Karpas-422 (cell line): Measurements from ENCODE around the gene VEZT. TPM values are rescaled to one million over a fixed set of nuclear protein-coding genes. Genes with fewer than 3 reads are reported as not detected.

Experiments used
- DNase-seq: peaks from one replicate; pipeline ENCODE4 v3.0.0-alpha.2; 2015
- H2AFZ ChIP-seq: fragments of 200-600 bp; sonication (generic); 2 replicates; pipeline ENCODE4 v1.6.1; 2014; ENCODE audit warnings: antibody characterized with exemption, low read length, mixed read lengths
- H3K27ac ChIP-seq: fragments of 200-600 bp; sonication (generic); 2 replicates; pipeline ENCODE4 v1.5.1; 2014; ENCODE audit warnings: mild to moderate bottlenecking, low read length, moderate library complexity
- H3K27me3 ChIP-seq: fragments of 200-600 bp; sonication (generic); 2 replicates; pipeline ENCODE4 v1.6.1; 2014; ENCODE audit warnings: low read length, mixed read lengths
- H3K36me3 ChIP-seq: fragments of 200-600 bp; sonication (generic); 2 replicates; pipeline ENCODE4 v1.6.1; 2014; ENCODE audit warnings: low read length, mixed read lengths; ENCODE audit not compliant: insufficient read depth
- H3K4me1 ChIP-seq: fragments of 200-600 bp; sonication (generic); 2 replicates; pipeline ENCODE4 v1.6.1; 2014; ENCODE audit warnings: mild to moderate bottlenecking, low read length, mixed read lengths
- H3K4me2 ChIP-seq: fragments of 200-600 bp; sonication (generic); 2 replicates; pipeline ENCODE4 v1.6.1; 2014; ENCODE audit warnings: low read length, low read depth, mild to moderate bottlenecking; ENCODE audit not compliant: poor library complexity, severe bottlenecking
- H3K4me3 ChIP-seq: fragments of 200-600 bp; sonication (generic); 2 replicates; pipeline ENCODE4 v1.5.1; 2014; ENCODE audit warnings: mild to moderate bottlenecking, antibody characterized with exemption, low read length, mixed read lengths
- H3K79me2 ChIP-seq: fragments of 200-600 bp; sonication (generic); 2 replicates; pipeline ENCODE4 v1.6.1; 2014; ENCODE audit warnings: mild to moderate bottlenecking, low read length, mixed read lengths
- H3K9ac ChIP-seq: fragments of 200-600 bp; sonication (generic); 2 replicates; pipeline ENCODE4 v1.6.0; 2014; ENCODE audit warnings: low read length
- H3K9me2 ChIP-seq: fragments of 200-600 bp; sonication (generic), shearing (Covaris generic); replicated peaks from 2 replicates; pipeline ENCODE4 v1.6.0; 2014; ENCODE audit warnings: mild to moderate bottlenecking, low read length, moderate library complexity; ENCODE audit not compliant: insufficient read depth
- H3K9me3 ChIP-seq: fragments of 300-700, 200-600 bp; sonication (generic); 2 replicates; pipeline ENCODE4 v1.6.1; 2014; ENCODE audit warnings: low read length, mixed read lengths
- H4K20me1 ChIP-seq: fragments of 200-600 bp; sonication (generic); 2 replicates; pipeline ENCODE4 v1.6.1; 2014; ENCODE audit warnings: mild to moderate bottlenecking, antibody characterized with exemption, low read length, low read depth; ENCODE audit not compliant: insufficient read depth
- total RNA-seq: library from RNA; depleted of rRNA; stranded (reverse); fragments of >200 nt; shearing (Covaris generic); gene quantifications from 2 replicates; pipeline ENCODE4 v1.2.3, GENCODE V29; 2014; ENCODE audit warnings: low replicate concordance

Gene VEZT
- total RNA-seq, 1 experiment from 2014 or later = 169 TPM

DNA sequence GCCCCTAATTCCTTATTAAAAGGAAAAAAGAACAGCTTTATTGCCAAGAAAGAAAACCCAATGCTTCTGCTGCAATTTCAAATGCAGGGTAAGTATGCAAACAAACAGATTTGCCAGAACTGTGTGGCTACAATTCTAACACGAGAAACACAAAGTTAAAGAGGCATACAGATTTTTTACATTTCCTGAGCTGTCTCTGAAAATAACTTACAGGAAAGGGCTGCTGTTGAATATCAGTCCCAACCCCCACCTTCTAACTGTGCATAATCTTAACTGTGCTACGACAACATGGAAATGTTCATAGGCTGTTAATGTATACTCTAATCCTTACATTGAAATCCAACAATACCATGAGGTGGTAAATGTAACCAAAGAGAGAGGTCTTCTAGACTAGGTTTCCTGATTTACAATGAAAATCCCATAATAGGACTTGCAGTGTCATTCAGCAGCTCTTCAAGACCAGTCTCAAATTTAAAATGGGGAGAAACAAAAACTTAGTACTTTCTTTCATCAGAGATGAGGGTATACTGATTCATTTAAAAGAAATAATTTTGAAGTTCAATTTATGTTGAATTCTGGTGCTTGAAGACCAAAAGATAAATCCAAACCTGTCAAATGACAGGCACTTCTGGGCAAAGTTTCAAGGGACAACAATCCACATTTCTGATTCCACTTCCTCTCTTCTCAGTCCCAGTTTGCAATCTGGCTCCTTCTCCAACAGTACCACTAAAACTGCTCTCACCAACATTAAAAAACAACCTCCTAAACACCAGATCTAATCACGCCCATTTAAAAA, 14.7 kb upstream of the VEZT start:
- Histone ChIP-seq H3K79me2 (peaks cover 98% of the 10 kb centered on the region), H3K4me2 (peak overlapping the region; percentile 45), H3K4me1 (peaks cover 79% of the 10 kb centered on the region), H3K9me3 (no peaks in the 10 kb centered on the region), H3K9me2 (no peaks in the 10 kb centered on the region), H4K20me1 (no peaks in the 10 kb centered on the region), H2AFZ (no peak overlapping the region), H3K9ac (no peak overlapping the region), H3K4me3 (no peak overlapping the region), H3K27ac (peak overlapping the region; percentile 69), H3K27me3 (no peaks in the 10 kb centered on the region), H3K36me3 (peaks cover 39% of the 10 kb centered on the region)
- DNase-seq = no peak

DNA sequence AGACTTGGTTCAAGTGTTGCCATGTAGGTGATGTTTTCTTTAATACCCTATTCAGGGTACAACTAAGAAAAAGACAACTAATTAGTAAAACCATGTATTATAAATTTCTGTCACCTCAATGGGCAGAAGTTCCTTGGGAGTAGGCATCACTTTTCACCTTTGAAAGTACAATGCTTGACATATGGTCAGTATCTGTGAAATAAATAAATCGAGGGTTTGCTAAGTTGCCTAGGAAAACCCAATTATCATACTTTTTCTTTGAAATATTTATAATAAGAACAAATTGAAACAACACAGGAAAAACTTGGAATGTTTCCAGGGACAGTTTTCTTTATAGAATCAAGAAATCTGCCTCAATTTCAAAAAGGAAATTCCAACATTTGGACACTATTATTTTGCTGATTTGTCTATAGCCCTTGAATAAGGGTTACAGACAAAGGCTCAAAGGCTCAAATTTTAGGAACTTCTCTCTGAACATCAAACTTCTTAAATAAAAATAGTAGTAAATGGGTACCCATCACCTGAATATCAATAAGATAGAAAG, 14.0 kb upstream of the VEZT start:
- Histone ChIP-seq H4K20me1 (no peaks in the 10 kb centered on the region), H3K27ac (peak overlapping the region; percentile 69), H3K27me3 (no peaks in the 10 kb centered on the region), H3K36me3 (peaks cover 41% of the 10 kb centered on the region), H3K9me2 (no peaks in the 10 kb centered on the region), H3K79me2 (peaks cover 97% of the 10 kb centered on the region), H3K9ac (0 out of 2 replicates have a peak overlapping the region, but pooled peaks have one; percentile 23), H2AFZ (no peak overlapping the region), H3K9me3 (no peaks in the 10 kb centered on the region), H3K4me3 (no peak overlapping the region), H3K4me1 (peaks cover 73% of the 10 kb centered on the region), H3K4me2 (peak overlapping the region; percentile 45)
- no peak for DNase-seq

DNA sequence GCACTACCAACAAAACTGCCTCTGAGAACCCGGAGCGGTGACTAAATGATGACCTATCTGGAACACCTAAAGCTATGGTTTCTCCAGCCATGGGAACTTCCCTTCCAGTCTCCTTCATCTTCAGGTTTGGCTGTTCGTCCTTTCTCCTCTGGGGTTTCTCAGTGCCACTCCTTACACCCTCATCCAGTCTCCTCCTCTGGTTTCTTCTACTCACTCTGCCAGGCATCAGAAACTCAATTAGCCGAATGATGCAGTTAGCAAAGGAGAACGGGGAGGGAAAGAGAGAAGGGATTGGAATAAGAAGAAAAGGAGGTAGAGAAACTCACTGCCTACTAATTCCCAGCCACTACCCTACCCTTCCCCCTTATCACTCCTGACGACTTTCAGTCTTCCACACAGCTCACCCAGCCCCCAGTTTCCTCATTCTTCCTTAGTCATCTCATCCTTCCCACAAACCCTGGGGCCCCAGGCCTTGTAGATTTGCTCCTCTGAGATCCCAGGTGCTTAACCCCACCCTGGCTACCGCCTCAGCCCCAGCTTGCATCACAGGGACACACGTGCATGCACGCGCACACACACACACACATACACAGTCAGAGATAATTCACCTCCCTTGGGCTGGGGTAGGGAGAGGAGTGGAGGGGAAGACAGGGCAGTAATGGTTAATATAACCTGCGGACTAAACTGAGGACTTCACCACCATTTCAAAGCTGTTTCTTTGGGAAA, 13.3 kb upstream of the VEZT start:
- Histone ChIP-seq H3K27ac (peak overlapping the region; percentile 69), H2AFZ (0 out of 2 replicates have a peak overlapping the region, but pooled peaks have one; percentile 13), H3K79me2 (peaks cover 97% of the 10 kb centered on the region), H3K9ac (peak overlapping the region; percentile 23; the same call in 1 of the 2 replicates), H3K9me3 (no peaks in the 10 kb centered on the region), H3K9me2 (no peaks in the 10 kb centered on the region), H3K4me2 (peak overlapping the region; percentile 45), H3K4me3 (peak overlapping the region; percentile 11; the same call in 1 of the 2 replicates), H4K20me1 (no peaks in the 10 kb centered on the region), H3K4me1 (peaks cover 65% of the 10 kb centered on the region), H3K36me3 (peaks cover 41% of the 10 kb centered on the region), H3K27me3 (no peaks in the 10 kb centered on the region)
- DNase-seq = no peak

DNA sequence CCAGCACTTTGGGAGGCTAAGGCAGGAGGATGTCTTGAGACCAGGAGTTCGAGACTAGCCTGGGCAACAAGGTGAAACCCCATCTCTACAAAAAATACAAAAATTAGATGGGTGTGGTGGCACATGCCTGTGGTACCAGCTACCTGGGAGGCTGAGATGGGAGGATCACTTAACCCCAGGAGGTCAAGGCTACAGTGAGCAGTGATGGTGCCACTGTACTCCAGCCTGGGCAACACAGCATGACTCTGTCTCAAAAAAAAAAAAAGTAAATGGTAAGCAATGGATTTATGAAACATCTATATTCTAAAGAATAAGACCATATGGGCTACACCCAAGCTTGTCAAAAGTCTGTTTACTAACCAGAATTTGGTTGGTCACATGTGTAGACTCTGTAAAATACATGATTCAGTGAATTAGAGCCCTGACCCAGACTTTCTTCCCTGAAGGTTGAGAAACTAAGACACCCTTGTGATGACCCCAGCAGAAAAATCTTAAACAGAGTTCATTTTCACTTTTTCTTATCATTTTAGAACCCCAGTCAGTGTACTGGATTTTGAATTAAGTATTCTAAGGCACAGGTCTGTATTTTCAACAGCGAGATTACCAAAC, 12.5 kb upstream of the VEZT start:
- Histone ChIP-seq H3K9ac (no peak overlapping the region), H3K4me1 (peaks cover 57% of the 10 kb centered on the region), H3K36me3 (peaks cover 43% of the 10 kb centered on the region), H3K27ac (0 out of 2 replicates have a peak overlapping the region, but pooled peaks have one; percentile 69), H3K27me3 (no peaks in the 10 kb centered on the region), H3K4me3 (no peak overlapping the region), H3K4me2 (peak overlapping the region; percentile 45), H4K20me1 (no peaks in the 10 kb centered on the region), H2AFZ (no peak overlapping the region), H3K79me2 (peaks cover 97% of the 10 kb centered on the region), H3K9me3 (no peaks in the 10 kb centered on the region), H3K9me2 (no peaks in the 10 kb centered on the region)
- DNase-seq = no peak

DNA sequence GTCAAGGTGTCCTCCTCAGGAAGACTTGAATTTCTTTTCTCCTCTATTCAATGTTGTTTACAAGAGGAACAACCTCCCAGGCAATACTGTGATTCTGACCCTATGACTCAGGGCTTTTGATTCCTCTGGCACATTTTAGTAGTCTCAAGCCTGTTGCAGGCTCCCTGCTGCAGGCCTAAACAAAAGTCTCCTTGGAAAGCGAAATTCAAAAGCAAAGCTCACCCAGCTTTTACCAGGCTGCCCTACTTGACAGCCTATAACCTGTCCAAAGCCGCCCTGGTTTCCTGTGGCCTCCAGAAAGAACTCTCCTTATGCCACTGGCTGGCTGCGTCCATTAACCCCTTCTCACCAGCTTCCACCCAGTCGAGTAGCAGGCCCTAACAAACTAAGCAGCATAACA, 11.9 kb upstream of the VEZT start:
- Histone ChIP-seq H3K4me3 (no peak overlapping the region), H3K27me3 (no peaks in the 10 kb centered on the region), H3K9ac (no peak overlapping the region), H3K9me3 (no peaks in the 10 kb centered on the region), H3K36me3 (peaks cover 44% of the 10 kb centered on the region), H4K20me1 (no peaks in the 10 kb centered on the region), H2AFZ (no peak overlapping the region), H3K4me1 (peaks cover 54% of the 10 kb centered on the region), H3K79me2 (peaks cover 97% of the 10 kb centered on the region), H3K9me2 (no peaks in the 10 kb centered on the region), H3K27ac (0 out of 2 replicates have a peak overlapping the region, but pooled peaks have one; percentile 17), H3K4me2 (no peak overlapping the region)
- DNase-seq = no peak

DNA sequence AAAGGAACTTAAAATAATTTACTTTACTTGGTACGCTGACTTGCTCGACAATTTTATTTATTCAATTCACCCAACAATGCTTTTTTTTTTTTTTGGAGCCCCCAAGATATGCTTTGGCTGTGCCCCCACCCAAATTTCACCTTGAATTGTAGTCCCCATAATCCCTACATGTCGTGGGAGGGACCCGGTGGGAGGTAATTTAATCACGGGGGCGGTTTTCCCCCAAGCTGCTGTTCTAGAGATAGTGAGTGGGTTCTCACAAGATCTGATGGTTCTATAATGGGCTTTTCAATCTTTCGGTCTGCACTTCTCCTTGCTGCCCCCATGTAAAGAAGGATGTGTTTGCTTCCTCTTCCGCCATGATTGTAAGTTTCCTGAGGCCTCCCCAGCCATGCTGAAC, 10.7 kb upstream of the VEZT start:
- Histone ChIP-seq H3K4me3 (no peak overlapping the region), H3K9me2 (no peaks in the 10 kb centered on the region), H2AFZ (no peak overlapping the region), H3K27ac (no peak overlapping the region), H3K9ac (no peak overlapping the region), H3K27me3 (no peaks in the 10 kb centered on the region), H3K9me3 (no peaks in the 10 kb centered on the region), H3K4me2 (no peak overlapping the region), H3K79me2 (peaks cover 97% of the 10 kb centered on the region), H4K20me1 (no peaks in the 10 kb centered on the region), H3K36me3 (peaks cover 49% of the 10 kb centered on the region), H3K4me1 (peaks cover 44% of the 10 kb centered on the region)
- no peak for DNase-seq

DNA sequence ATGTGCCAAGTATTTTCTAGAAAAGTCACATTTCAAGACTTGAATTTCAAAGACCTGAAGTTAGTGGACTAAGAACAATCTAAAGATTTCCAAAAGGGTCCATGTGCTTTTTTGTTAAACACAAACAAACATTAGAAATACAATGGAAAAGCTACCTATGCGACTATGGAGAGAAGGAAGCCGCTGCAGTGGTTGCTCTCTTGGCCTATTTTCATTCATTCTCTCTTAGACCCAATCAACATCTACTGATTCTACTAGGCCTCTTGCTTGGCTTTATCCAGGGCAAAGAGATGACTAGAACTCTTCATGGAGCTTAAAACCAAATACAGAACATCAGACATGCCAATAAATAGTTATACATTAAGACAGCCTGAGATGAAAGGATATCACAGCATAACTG, 10.2 kb upstream of the VEZT start:
- Histone ChIP-seq H3K4me1 (peaks cover 46% of the 10 kb centered on the region), H3K4me3 (no peak overlapping the region), H2AFZ (no peak overlapping the region), H3K9ac (no peak overlapping the region), H3K4me2 (no peak overlapping the region), H3K9me2 (no peaks in the 10 kb centered on the region), H3K79me2 (peaks cover 99% of the 10 kb centered on the region), H3K27me3 (no peaks in the 10 kb centered on the region), H3K36me3 (peaks cover 49% of the 10 kb centered on the region), H3K27ac (no peak overlapping the region), H4K20me1 (no peaks in the 10 kb centered on the region), H3K9me3 (no peaks in the 10 kb centered on the region)
- no peak for DNase-seq

DNA sequence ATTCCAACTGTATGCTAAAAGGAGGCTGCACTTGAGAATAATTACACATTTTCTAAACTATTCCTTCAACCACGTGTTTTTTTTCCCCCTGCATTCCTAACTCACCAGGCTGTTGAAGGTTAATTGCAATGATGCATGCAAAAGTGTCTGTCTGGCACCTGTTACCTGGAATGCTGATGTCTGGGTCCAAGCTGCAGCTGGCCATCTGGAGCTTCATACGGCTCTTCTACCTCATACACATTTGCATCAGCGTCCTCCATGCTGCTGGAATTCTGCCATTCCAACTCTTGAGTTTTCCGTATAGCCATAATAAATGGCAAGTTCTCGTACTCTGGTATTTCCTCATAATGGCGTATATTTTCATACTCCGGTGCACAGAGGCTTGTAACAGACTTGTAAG, 8.9 kb upstream of the VEZT start:
- Histone ChIP-seq H3K27me3 (no peaks in the 10 kb centered on the region), H3K4me1 (peaks cover 46% of the 10 kb centered on the region), H4K20me1 (no peaks in the 10 kb centered on the region), H3K9me3 (no peaks in the 10 kb centered on the region), H2AFZ (no peak overlapping the region), H3K27ac (no peak overlapping the region), H3K4me3 (no peak overlapping the region), H3K9ac (no peak overlapping the region), H3K79me2 (peaks cover 99% of the 10 kb centered on the region), H3K9me2 (no peaks in the 10 kb centered on the region), H3K36me3 (peaks cover 49% of the 10 kb centered on the region), H3K4me2 (no peak overlapping the region)
- DNase-seq = no peak
